ENCODE data around the gene SND1. TPM values are rescaled to one million over a fixed set of nuclear protein-coding genes. Genes with fewer than 3 reads are reported as not detected.

SND1 gene
- total and polyA plus RNA-seq, 10 of the 15 experiments (the other 5 are each of a cell fraction or from before 2014, with no cell fraction given), result 52.4 to 270 (median 146) TPM

GRCh38 chr7:128078309-128078708 is 426.3 kb downstream of the SND1 start:
- 94% methylated on average over 3 of the region's 3 CpGs for WGBS (ENCODE audit: insufficient coverage, insufficient replicate concordance, low lambda C conversion rate, missing lambda C conversion rate)
- FAIRE-seq, result no peak
- Histone ChIP-seq H3K27me3 (replicated peaks in 1 of 2; ENCODE audit: control insufficient read depth in 2 of 2, insufficient read depth in 2 of 2, low read length in 1 of 2) (no peaks in the 10 kb centered on the region), H4K20me1 (ENCODE audit: control insufficient read depth, insufficient read depth) (peaks cover 4% of the 10 kb centered on the region), H3K4me3 (no peak overlapping the region), H2AFZ (ENCODE audit: control insufficient read depth, low read depth, low read length) (no peak overlapping the region), H3K27ac (ENCODE audit: control insufficient read depth, insufficient read depth) (no peak overlapping the region), H3K9ac (ENCODE audit: control insufficient read depth, insufficient read depth, low read length) (no peak overlapping the region), H3K4me1 (ENCODE audit: control insufficient read depth, insufficient read depth, low read length) (no peaks in the 10 kb centered on the region), H3K79me2 (ENCODE audit: control insufficient read depth, insufficient read depth, low read length) (no peaks in the 10 kb centered on the region), H3K4me2 (ENCODE audit: control insufficient read depth, insufficient read depth) (no peak overlapping the region), H3K9me3 (replicated peaks; ENCODE audit: control insufficient read depth, insufficient read depth, low read length) (no peaks in the 10 kb centered on the region), H3K36me3 (ENCODE audit: control insufficient read depth in 2 of 2, insufficient read depth in 2 of 2, low read length in 1 of 2) (peaks cover 24 to 44% of the 10 kb centered on the region in 2 experiments)
- DNase-seq (ENCODE audit: low read depth, low spot score), result no peak
- in situ Hi-C loops (cut with MboI), result no loop called here
- BruUV-seq (replicated peaks), result no TSS peak
- SMC1A ChIA-PET (ENCODE audit: uncharacterized antibody, unreplicated experiment), result interaction anchor here (0.8 kb wide), 1 partner anchor 32 kb away, joined by 3 read pairs; no protein-coding TSS in a partner anchor
- POLR2A ChIA-PET, result no interaction called here
- no peak for ATAC-seq
- CTCF ChIA-PET, result interaction anchor here (1.2 kb wide), 1 partner anchor 20 kb away, joined by 3 read pairs; no protein-coding TSS in a partner anchor
- intact Hi-C loops (cut with micrococcal nuclease; ENCODE audit: unreplicated experiment), result no loop called here
- TF ChIP-seq ZNF207 (IDR thresholded peaks at IDR 0.05; ENCODE audit: borderline replicate concordance), result no peak
- TF ChIP-seq BRCA1 (IDR thresholded peaks at IDR 0.05; ENCODE audit: low read depth, low read length), result no peak
- no peak for TF ChIP-seq RAD21 (IDR thresholded peaks at IDR 0.05; ENCODE audit: insufficient read depth, low read depth, low read length)
- no peak for TF ChIP-seq BHLHE40 (IDR thresholded peaks at IDR 0.05; ENCODE audit: borderline replicate concordance in 1 of 2, low read depth in 2 of 2, low read length in 1 of 2)
- TF ChIP-seq RCOR1 (conservative IDR thresholded peaks at IDR 0.05; ENCODE audit: low read depth, low read length), result no peak
- RAD21 ChIA-PET (ENCODE audit: unreplicated experiment), result no interaction called here

DNA sequence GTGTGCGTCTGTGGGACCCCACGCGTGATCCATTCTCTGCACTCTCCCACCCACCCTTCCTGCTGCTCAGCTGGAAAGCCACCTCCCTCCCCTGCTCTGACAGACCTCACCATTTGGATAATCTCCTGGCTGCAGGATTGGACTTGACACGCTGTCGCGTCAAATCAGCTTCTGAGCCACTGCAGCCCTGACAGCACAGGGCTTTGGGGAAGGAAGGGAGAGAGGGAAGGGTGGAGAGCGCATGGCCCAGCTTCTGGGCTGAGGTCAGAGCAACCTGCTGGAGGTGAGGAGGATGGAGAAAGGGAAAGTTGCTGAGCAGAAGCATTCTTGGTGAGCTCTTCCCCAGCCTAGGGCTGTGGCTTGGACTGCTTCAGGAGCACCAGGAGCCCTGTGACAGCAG is 428.2 kb downstream of the SND1 start:
- Histone ChIP-seq H3K36me3 (ENCODE audit: control insufficient read depth in 2 of 2, insufficient read depth in 2 of 2, low read length in 1 of 2) (peaks cover 28 to 50% of the 10 kb centered on the region in 2 experiments), H3K27ac (ENCODE audit: control insufficient read depth, insufficient read depth) (no peak overlapping the region), H3K9me3 (replicated peaks; ENCODE audit: control insufficient read depth, insufficient read depth, low read length) (no peaks in the 10 kb centered on the region), H3K9ac (ENCODE audit: control insufficient read depth, insufficient read depth, low read length) (no peak overlapping the region), H3K4me3 (no peak overlapping the region), H3K27me3 (replicated peaks in 1 of 2; ENCODE audit: control insufficient read depth in 2 of 2, insufficient read depth in 2 of 2, low read length in 1 of 2) (no peaks in the 10 kb centered on the region), H3K4me2 (ENCODE audit: control insufficient read depth, insufficient read depth) (no peak overlapping the region), H2AFZ (ENCODE audit: control insufficient read depth, low read depth, low read length) (no peak overlapping the region), H3K4me1 (ENCODE audit: control insufficient read depth, insufficient read depth, low read length) (no peaks in the 10 kb centered on the region), H3K79me2 (ENCODE audit: control insufficient read depth, insufficient read depth, low read length) (no peaks in the 10 kb centered on the region), H4K20me1 (ENCODE audit: control insufficient read depth, insufficient read depth) (peaks cover 4% of the 10 kb centered on the region)
- in situ Hi-C loops (cut with MboI) (no loop called here), intact Hi-C loops (cut with micrococcal nuclease; ENCODE audit: unreplicated experiment) (no loop called here)
- no peak for FAIRE-seq
- no peak for ATAC-seq
- ChIA-PET POLR2A (no interaction called here), SMC1A (ENCODE audit: uncharacterized antibody, unreplicated experiment) (interaction anchor here (1.1 to 1.6 kb wide), 2 partner anchors 12 to 364 kb away, joined by 3 read pairs; no protein-coding TSS in a partner anchor), CTCF (interaction anchor here (1.2 to 1.6 kb wide), 2 partner anchors 46 to 56 kb away, joined by 3 to 5 read pairs; no protein-coding TSS in a partner anchor), RAD21 (ENCODE audit: unreplicated experiment) (no interaction called here)
- BruUV-seq (replicated peaks), result no TSS peak
- DNase-seq (ENCODE audit: low read depth, low spot score), result no peak
- 100% methylated on average over 7 of the region's 7 CpGs for WGBS (ENCODE audit: insufficient coverage, insufficient replicate concordance, low lambda C conversion rate, missing lambda C conversion rate)
- TF ChIP-seq ZBED1 (IDR thresholded peaks at IDR 0.05; ENCODE audit: borderline replicate concordance) (no peak), E4F1 (IDR thresholded peaks at IDR 0.05; ENCODE audit: borderline replicate concordance, partially characterized antibody) (no peak), POLR2AphosphoS5 (IDR thresholded peaks at IDR 0.05; ENCODE audit: low read length) (no peak), ELK1 (IDR thresholded peaks at IDR 0.05; ENCODE audit: low read depth, low read length) (no peak), IRF4 (IDR thresholded peaks at IDR 0.05; ENCODE audit: low read depth, low read length) (no peak), SIX5 (IDR thresholded peaks at IDR 0.05; ENCODE audit: low read depth, low read length, severe bottlenecking) (no peak), ZZZ3 (IDR thresholded peaks at IDR 0.05; ENCODE audit: control insufficient read depth, insufficient read length, low read depth) (no peak)
- TF ChIP-seq, protein P1, sequence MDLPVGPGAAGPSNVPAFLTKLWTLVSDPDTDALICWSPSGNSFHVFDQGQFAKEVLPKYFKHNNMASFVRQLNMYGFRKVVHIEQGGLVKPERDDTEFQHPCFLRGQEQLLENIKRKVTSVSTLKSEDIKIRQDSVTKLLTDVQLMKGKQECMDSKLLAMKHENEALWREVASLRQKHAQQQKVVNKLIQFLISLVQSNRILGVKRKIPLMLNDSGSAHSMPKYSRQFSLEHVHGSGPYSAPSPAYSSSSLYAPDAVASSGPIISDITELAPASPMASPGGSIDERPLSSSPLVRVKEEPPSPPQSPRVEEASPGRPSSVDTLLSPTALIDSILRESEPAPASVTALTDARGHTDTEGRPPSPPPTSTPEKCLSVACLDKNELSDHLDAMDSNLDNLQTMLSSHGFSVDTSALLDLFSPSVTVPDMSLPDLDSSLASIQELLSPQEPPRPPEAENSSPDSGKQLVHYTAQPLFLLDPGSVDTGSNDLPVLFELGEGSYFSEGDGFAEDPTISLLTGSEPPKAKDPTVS (IDR thresholded peaks at IDR 0.05; ENCODE audit: low read depth, low read length), result no peak

Measured in GM12878 (cell line).